Endothelial cell of umbilical vein (primary cell): Measurements from ENCODE around the gene DHRS12. TPM values are rescaled to one million over a fixed set of nuclear protein-coding genes. Genes with fewer than 3 reads are reported as not detected.

Experiments used
- BruUV-seq: library from RNA; stranded (reverse); fragments of 400-500 nt; replicated peaks from 2 replicates; lab custom pipeline; 2021; lab: Mats Ljungman, UMichigan
- CTCF ChIA-PET: fragments of 300-600, 350-600 bp; sonication (Branson Sonifier 250); formaldehyde crosslinking; loops from one replicate; lab custom pipeline; 2021; ENCODE audit warnings: antibody characterized with exemption, inconsistent platforms; lab: Charles Lee
- POLR2A ChIA-PET: fragments of 300-600, 350-600 bp; sonication (Branson Sonifier 250); formaldehyde crosslinking; loops from one replicate; lab custom pipeline; 2021; ENCODE audit warnings: antibody characterized with exemption, inconsistent platforms; lab: Charles Lee
- DNase-seq: peaks from one replicate; pipeline ENCODE4 v3.0.0-alpha.2; 2011; ENCODE audit warnings: low read depth, low spot score
- FAIRE-seq: peaks from 2 replicates; lab custom pipeline; 2011; peaks lifted over from hg19 to GRCh38; lab: Jason Lieb, UNC
- H2AFZ ChIP-seq: 2 replicates; pipeline ENCODE4 v1.6.0; 2012; ENCODE audit warnings: low read depth, low read length, control low read depth, inconsistent platforms
- H3K27ac ChIP-seq: 2 replicates; pipeline ENCODE4 v1.5.1; 2011; ENCODE audit warnings: low read depth, mild to moderate bottlenecking, control low read depth, low read length, moderate library complexity; ENCODE audit not compliant: insufficient read depth
- H3K27me3 ChIP-seq, 2 experiments: 2 replicates each; pipeline versions ENCODE4 v1.6.0 to v1.6.1; 2011; ENCODE audit warnings: low read length in 2 of 2, mixed read lengths in 1 of 2; ENCODE audit not compliant: control insufficient read depth in 2 of 2, insufficient read depth in 2 of 2
- H3K36me3 ChIP-seq, 2 experiments: 2 replicates in 1 of 2; 3 replicates in 1 of 2; pipeline ENCODE4 v1.5.1; 2011; ENCODE audit warnings: low read length in 2 of 2, mild to moderate bottlenecking in 1 of 2, moderate library complexity in 1 of 2; ENCODE audit not compliant: control insufficient read depth in 2 of 2, insufficient read depth in 2 of 2; ENCODE audit errors: extremely low read depth in 1 of 2
- H3K4me1 ChIP-seq: 3 replicates; pipeline ENCODE4 v1.5.1; 2011; ENCODE audit warnings: mild to moderate bottlenecking, low read length; ENCODE audit not compliant: control insufficient read depth, insufficient read depth; ENCODE audit errors: extremely low read depth
- H3K4me2 ChIP-seq: 2 replicates; pipeline ENCODE4 v1.6.1; 2011; ENCODE audit warnings: low read length, control low read depth, mixed read lengths; ENCODE audit not compliant: insufficient read depth
- H3K4me3 ChIP-seq, 3 experiments: fragments of 200-600 bp in 1 of 3; sonication (generic), shearing (Covaris generic) in 1 of 3; replicated peaks in 1 of 3; 2 replicates each; pipeline ENCODE4 v1.5.1; 2011 to 2016; ENCODE audit warnings: control low read depth in 3 of 3, low read length in 3 of 3, mild to moderate bottlenecking in 2 of 3, inconsistent platforms in 1 of 3, low read depth in 1 of 3, moderate library complexity in 1 of 3; ENCODE audit not compliant: insufficient read depth in 1 of 3
- H3K79me2 ChIP-seq: 2 replicates; pipeline ENCODE4 v1.6.0; 2012; ENCODE audit warnings: low read length, inconsistent platforms; ENCODE audit not compliant: control insufficient read depth, insufficient read depth
- H3K9ac ChIP-seq: replicated peaks from 2 replicates; pipeline ENCODE3; 2011; ENCODE audit warnings: low read length, control low read depth; ENCODE audit not compliant: insufficient read depth; ENCODE audit errors: extremely low read depth
- H3K9me1 ChIP-seq: replicated peaks from 3 replicates; pipeline ENCODE4 v1.6.0; 2011; ENCODE audit warnings: mild to moderate bottlenecking, low read length; ENCODE audit not compliant: control insufficient read depth, insufficient read depth; ENCODE audit errors: extremely low read depth
- H3K9me3 ChIP-seq: replicated peaks from 2 replicates; pipeline ENCODE4 v1.5.1; 2012; ENCODE audit warnings: low read length, inconsistent platforms; ENCODE audit not compliant: control insufficient read depth, insufficient read depth
- H4K20me1 ChIP-seq: replicated peaks from 2 replicates; pipeline ENCODE3; 2011; ENCODE audit warnings: mild to moderate bottlenecking, low read length; ENCODE audit not compliant: control insufficient read depth, insufficient read depth; ENCODE audit errors: extremely low read depth
- EZH2 ChIP-seq: IDR thresholded peaks from 2 replicates; pipeline ENCODE4 v1.6.1; 2012; ENCODE audit warnings: borderline replicate concordance, low read depth, mild to moderate bottlenecking, moderate library complexity, low read length, inconsistent platforms; ENCODE audit not compliant: severe bottlenecking
- FOS ChIP-seq: IDR thresholded peaks from 2 replicates; pipeline ENCODE4 v1.6.1; 2011; ENCODE audit warnings: mild to moderate bottlenecking, low read length, moderate library complexity, borderline replicate concordance; ENCODE audit not compliant: insufficient read depth
- JUN ChIP-seq: IDR thresholded peaks from 2 replicates; pipeline ENCODE4 v1.6.1; 2011; ENCODE audit warnings: borderline replicate concordance, low read depth; ENCODE audit not compliant: insufficient read length, insufficient read depth
- MYC ChIP-seq: IDR thresholded peaks from one replicate; pipeline ENCODE4 v1.6.1; 2011; ENCODE audit warnings: mild to moderate bottlenecking, low read depth, low read length
- POLR2A ChIP-seq: IDR thresholded peaks from 2 replicates; pipeline ENCODE4 v1.6.1; 2012; ENCODE audit warnings: low read depth, mild to moderate bottlenecking, control low read depth, low read length
- dilution Hi-C: fragments of 300-500 bp; cut with MboI; formaldehyde crosslinking; loops from one replicate; pipeline ENCODE4 v1.15.0; 2019; ENCODE audit warnings: low sequenced_read_pairs; ENCODE audit not compliant: extremely low pct_ligation_motif_present
- intact Hi-C: fragments of 100-400 bp; cut with micrococcal nuclease; formaldehyde crosslinking; loops from one replicate; pipeline ENCODE4 v1.10.0; 2022
- polyA plus RNA-seq, 4 experiments: library from polyadenylated mRNA; depleted of rRNA in 3 of 4; stranded (reverse) in 3 of 4; unstranded in 1 of 4; fragments of >200 nt; gene quantifications; 2 replicates each; pipeline versions ENCODE4 v1.2.1 to v1.2.3, GENCODE V29; 2011 to 2012; ENCODE audit warnings: missing spikeins in 1 of 4
- total RNA-seq: library from RNA; stranded (reverse); gene quantifications from 2 replicates; pipeline ENCODE4 v1.2.3, GENCODE V29; 2021
- TF ChIP-seq, protein P1 (sequence below), 2 donors: IDR thresholded peaks; 1 replicate in 1 of 2; 2 replicates in 1 of 2; pipeline ENCODE4 v1.5.1; 2011; ENCODE audit warnings: low read length in 2 of 2, mild to moderate bottlenecking in 2 of 2, moderate library complexity in 2 of 2, control low read depth in 1 of 2, inconsistent platforms in 1 of 2, low read depth in 1 of 2; ENCODE audit not compliant: insufficient read depth in 1 of 2; ENCODE audit errors: extremely low read depth in 1 of 2
- TF ChIP-seq, protein P2 (sequence below): IDR thresholded peaks from 2 replicates; pipeline ENCODE4 v1.6.1; 2011; ENCODE audit not compliant: insufficient read depth, insufficient read length

Gene DHRS12
- total and polyA plus RNA-seq, 2 donors (not counting 3 experiments of a cell fraction or from before 2014, with no cell fraction given), result 8.9 to 9.1 TPM

DNA sequence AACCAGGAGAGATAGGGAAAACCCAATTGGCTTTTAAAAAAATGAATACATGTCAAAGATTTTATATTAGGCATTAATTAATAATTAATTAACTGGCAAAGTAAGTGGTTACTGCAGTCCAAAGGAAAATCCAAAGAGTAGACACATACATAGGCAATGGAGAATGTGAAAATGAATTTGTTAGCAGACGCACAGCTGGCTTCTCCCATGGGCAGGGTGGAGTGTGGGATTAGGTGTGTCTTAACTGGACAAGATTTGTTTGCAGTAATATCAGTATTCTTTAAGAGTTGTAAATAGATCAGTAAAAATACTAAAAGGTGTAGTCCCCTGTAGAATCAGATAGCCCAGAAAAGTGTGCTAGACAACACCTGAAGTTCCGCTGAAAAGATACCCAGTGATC lies 58.7 kb downstream of the DHRS12 start:
- H3K9ac ChIP-seq, result no peak overlapping the region
- intact Hi-C loops, result no loop called here
- CTCF ChIA-PET, result interaction anchor here (1.1 kb wide), 1 partner anchor 52 kb away, joined by 4 read pairs; no protein-coding TSS in a partner anchor
- BruUV-seq, result no TSS peak
- POLR2A ChIA-PET, result no interaction called here
- no peak overlapping the region for H3K4me2 ChIP-seq
- no peaks in the 10 kb centered on the region for H3K27me3 ChIP-seq
- H3K79me2 ChIP-seq, result no peaks in the 10 kb centered on the region
- no peaks in the 10 kb centered on the region for H4K20me1 ChIP-seq
- no peaks in the 10 kb centered on the region for H3K36me3 ChIP-seq
- no peaks in the 10 kb centered on the region for H3K9me1 ChIP-seq
- H2AFZ ChIP-seq, result no peak overlapping the region
- dilution Hi-C loops, result no loop called here
- FAIRE-seq (no peak), DNase-seq (no peak)
- peaks cover 2% of the 10 kb centered on the region for H3K9me3 ChIP-seq
- H3K4me1 ChIP-seq, result peaks cover 4% of the 10 kb centered on the region
- H3K27ac ChIP-seq, result no peak overlapping the region
- no peak overlapping the region for H3K4me3 ChIP-seq
- TF ChIP-seq FOS, result no peak
- no peak for TF ChIP-seq EZH2
- no peak for TF ChIP-seq JUN
- TF ChIP-seq, protein P1, sequence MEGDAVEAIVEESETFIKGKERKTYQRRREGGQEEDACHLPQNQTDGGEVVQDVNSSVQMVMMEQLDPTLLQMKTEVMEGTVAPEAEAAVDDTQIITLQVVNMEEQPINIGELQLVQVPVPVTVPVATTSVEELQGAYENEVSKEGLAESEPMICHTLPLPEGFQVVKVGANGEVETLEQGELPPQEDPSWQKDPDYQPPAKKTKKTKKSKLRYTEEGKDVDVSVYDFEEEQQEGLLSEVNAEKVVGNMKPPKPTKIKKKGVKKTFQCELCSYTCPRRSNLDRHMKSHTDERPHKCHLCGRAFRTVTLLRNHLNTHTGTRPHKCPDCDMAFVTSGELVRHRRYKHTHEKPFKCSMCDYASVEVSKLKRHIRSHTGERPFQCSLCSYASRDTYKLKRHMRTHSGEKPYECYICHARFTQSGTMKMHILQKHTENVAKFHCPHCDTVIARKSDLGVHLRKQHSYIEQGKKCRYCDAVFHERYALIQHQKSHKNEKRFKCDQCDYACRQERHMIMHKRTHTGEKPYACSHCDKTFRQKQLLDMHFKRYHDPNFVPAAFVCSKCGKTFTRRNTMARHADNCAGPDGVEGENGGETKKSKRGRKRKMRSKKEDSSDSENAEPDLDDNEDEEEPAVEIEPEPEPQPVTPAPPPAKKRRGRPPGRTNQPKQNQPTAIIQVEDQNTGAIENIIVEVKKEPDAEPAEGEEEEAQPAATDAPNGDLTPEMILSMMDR (IDR thresholded peaks at IDR 0.05; ENCODE audit: extremely low read depth in 1 of 2, insufficient read depth in 1 of 2, low read depth in 1 of 2, low read length in 2 of 2), result no peak
- TF ChIP-seq MYC, result no peak
- TF ChIP-seq, protein P2, sequence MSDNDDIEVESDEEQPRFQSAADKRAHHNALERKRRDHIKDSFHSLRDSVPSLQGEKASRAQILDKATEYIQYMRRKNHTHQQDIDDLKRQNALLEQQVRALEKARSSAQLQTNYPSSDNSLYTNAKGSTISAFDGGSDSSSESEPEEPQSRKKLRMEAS, result no peak
- no peak for TF ChIP-seq POLR2A
